NB4 (cell line): ENCODE measurements around the gene CUL4A.

Experiments used
- CTCF ChIP-seq: IDR thresholded peaks from one replicate; pipeline ENCODE4 v1.5.1; 2012; ENCODE audit warnings: low read depth, low read length
- POLR2A ChIP-seq: IDR thresholded peaks from 2 replicates; pipeline ENCODE4 v1.6.1; 2011; ENCODE audit warnings: mild to moderate bottlenecking; ENCODE audit not compliant: insufficient read length; ENCODE audit errors: extremely low read depth
- TF ChIP-seq, protein P1 (sequence below): IDR thresholded peaks from 2 replicates; pipeline ENCODE4 v1.6.1; 2011; ENCODE audit warnings: low read depth, low read length

- TF ChIP-seq POLR2A (no peak), CTCF (no peak)
- TF ChIP-seq, protein P1, sequence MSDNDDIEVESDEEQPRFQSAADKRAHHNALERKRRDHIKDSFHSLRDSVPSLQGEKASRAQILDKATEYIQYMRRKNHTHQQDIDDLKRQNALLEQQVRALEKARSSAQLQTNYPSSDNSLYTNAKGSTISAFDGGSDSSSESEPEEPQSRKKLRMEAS: no peak
Observed at GRCh38 chr13:113168211-113168610, 41.2 kb upstream of the CUL4A start.
